Lower leg skin (tissue), 4 donors: Measurements from ENCODE around the gene C4orf50. TPM values are rescaled to one million over a fixed set of nuclear protein-coding genes. Genes with fewer than 3 reads are reported as not detected.
"Not testable (repeated sequence)": the region's sequence is repeated elsewhere in the genome, so short reads cannot be mapped to it uniquely, and the experiment has no call there.

Source experiments
- DNase-seq, 2 donors: peaks; one replicate each; pipeline ENCODE4 v3.0.0-alpha.2; 2019; ENCODE audit warnings: low spot score in 2 of 2
- H3K4me3 ChIP-seq: fragments of 200-600 bp; sonication (generic); 2 replicates; pipeline ENCODE4 v1.5.1; 2017; ENCODE audit warnings: mild to moderate bottlenecking, low read depth; ENCODE audit not compliant: poor library complexity, severe bottlenecking
- POLR2A ChIP-seq, 2 donors: fragments of 450-650 bp; IDR thresholded peaks; one replicate each; pipeline ENCODE4 v1.6.1; 2016 to 2017; ENCODE audit warnings: antibody characterized with exemption in 2 of 2, mild to moderate bottlenecking in 1 of 2, moderate library complexity in 1 of 2
- WGBS, 2 donors: methylation state at CpG; one replicate each; pipeline ENCODE4 v1.1.5; 2018; 5-methylcytosine and 5-hydroxymethylcytosine counted together
- intact Hi-C: fragments of 100-400 bp; cut with DNase I; formaldehyde crosslinking; loops from one replicate; pipeline ENCODE4 v1.15.0; 2023; ENCODE audit warnings: low total_unique reads
- total RNA-seq, 4 donors: library from RNA; depleted of rRNA; stranded (reverse); fragments of >200 nt; gene quantifications; one replicate each; pipeline ENCODE4 v1.1.0, GENCODE V29; 2016
- TF ChIP-seq, protein P1 (sequence below), 3 donors: fragments of 450-650 bp; IDR thresholded peaks; one replicate each; pipeline ENCODE4 v1.5.1; 2016; ENCODE audit warnings: antibody characterized with exemption in 3 of 3, mild to moderate bottlenecking in 3 of 3, moderate library complexity in 2 of 3

The C4orf50 gene
- total RNA-seq, 4 donors from 2014 or later = not detected

DNA sequence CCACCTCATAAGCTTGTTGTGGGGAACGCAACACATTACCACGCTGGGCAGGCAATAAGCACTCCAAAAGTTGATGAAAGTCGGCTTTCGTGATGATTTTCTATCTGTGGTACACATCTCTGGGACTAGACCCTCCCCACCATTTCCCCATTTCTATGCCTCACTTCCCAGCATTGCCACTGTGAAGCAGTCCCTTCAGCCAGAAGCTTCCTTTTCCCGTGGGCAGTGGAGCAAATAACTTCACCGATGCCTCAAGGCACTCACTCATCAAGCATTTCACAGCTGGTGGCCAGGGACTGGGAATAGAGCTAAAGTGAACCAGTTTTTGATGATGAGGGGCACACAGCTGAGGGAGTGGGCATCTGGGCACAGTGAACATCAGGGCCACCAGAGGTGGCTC is 18.9 kb downstream of the C4orf50 start:
- 79 to 80% methylated on average over 6 of the region's 6 CpGs for WGBS, 2 donors

DNA sequence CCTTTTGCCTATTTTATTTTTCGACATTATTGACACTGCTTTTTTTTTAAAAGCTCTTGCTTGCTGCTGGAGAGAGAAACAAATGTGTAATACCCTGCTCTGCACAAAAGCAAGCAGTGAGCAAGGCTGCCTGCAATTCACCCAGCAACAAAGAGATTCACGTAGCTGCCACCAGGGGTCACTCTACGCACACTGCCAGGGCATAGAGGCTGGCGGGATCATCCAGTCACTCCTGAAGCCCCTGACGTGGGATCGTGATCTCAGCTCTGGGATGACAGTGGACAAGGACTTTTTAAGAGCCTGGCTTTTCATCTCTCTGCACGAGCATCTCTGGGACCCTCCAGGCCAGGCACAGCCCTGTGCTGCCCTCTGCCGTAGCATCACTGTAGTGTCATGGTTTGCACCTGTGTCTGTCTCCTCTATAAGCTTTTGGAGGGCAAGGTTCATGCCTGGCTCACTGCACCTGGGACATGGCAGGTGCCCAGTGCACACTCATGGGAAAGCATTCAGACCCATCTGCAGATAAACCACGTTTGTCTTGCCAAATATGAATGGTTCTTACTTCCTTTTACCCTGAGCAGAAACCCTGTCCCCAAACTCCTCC is 19.8 kb downstream of the C4orf50 start:
- TF ChIP-seq, protein P1, sequence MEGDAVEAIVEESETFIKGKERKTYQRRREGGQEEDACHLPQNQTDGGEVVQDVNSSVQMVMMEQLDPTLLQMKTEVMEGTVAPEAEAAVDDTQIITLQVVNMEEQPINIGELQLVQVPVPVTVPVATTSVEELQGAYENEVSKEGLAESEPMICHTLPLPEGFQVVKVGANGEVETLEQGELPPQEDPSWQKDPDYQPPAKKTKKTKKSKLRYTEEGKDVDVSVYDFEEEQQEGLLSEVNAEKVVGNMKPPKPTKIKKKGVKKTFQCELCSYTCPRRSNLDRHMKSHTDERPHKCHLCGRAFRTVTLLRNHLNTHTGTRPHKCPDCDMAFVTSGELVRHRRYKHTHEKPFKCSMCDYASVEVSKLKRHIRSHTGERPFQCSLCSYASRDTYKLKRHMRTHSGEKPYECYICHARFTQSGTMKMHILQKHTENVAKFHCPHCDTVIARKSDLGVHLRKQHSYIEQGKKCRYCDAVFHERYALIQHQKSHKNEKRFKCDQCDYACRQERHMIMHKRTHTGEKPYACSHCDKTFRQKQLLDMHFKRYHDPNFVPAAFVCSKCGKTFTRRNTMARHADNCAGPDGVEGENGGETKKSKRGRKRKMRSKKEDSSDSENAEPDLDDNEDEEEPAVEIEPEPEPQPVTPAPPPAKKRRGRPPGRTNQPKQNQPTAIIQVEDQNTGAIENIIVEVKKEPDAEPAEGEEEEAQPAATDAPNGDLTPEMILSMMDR (IDR thresholded peaks at IDR 0.05) = no peak
- TF ChIP-seq POLR2A (IDR thresholded peaks at IDR 0.05) = no peak
- DNase-seq = peak in 1 of 2 donors; percentile 84
- H3K4me3 ChIP-seq = no peak overlapping the region
- 5 to 7% methylated on average over 9 of the region's 9 CpGs for WGBS, 2 donors
- intact Hi-C loops = loop anchor here (10.0 kb wide), 1 partner anchor 86 kb away; no protein-coding TSS in a partner anchor

More for the DNA sequence above, 18.9 kb downstream of the C4orf50 start:
- intact Hi-C loops = loop anchor here (10.0 kb wide), 1 partner anchor 85 kb away; no protein-coding TSS in a partner anchor
- DNase-seq = peak in 1 of 2 donors; percentile 50
- TF ChIP-seq, protein P1 (IDR thresholded peaks at IDR 0.05) = no peak
- no peak for TF ChIP-seq POLR2A (IDR thresholded peaks at IDR 0.05)
- H3K4me3 ChIP-seq = no peak overlapping the region

DNA sequence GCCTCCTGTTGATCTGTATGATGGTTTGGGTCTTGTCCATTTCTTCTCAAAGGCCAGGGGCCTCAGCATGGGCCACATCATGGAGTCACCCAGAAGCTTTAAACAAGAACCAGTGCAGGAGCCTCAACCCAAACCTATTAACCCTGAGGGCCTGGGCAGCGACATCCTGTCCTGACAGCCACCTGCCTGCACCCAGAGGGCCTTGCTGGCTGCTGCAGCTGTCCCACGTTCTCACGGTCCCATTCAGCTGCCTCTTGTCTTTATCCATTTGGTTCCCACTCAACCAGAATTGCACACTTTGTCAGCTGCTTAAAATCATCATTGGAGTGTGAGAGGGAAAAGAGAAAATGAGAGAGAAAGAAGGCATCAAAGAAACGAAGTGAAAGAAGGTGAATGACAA is 21.6 kb downstream of the C4orf50 start:
- H3K4me3 ChIP-seq = no peak overlapping the region
- intact Hi-C loops = loop anchor here (10.0 kb wide), 1 partner anchor 88 kb away; no protein-coding TSS in a partner anchor
- WGBS, 2 donors = 41 to 48% methylated on average over 4 of the region's 4 CpGs
- TF ChIP-seq POLR2A (IDR thresholded peaks at IDR 0.05) = no peak
- TF ChIP-seq, protein P1 (IDR thresholded peaks at IDR 0.05) = no peak
- DNase-seq = peak in 1 of 2 donors; percentile 54

DNA sequence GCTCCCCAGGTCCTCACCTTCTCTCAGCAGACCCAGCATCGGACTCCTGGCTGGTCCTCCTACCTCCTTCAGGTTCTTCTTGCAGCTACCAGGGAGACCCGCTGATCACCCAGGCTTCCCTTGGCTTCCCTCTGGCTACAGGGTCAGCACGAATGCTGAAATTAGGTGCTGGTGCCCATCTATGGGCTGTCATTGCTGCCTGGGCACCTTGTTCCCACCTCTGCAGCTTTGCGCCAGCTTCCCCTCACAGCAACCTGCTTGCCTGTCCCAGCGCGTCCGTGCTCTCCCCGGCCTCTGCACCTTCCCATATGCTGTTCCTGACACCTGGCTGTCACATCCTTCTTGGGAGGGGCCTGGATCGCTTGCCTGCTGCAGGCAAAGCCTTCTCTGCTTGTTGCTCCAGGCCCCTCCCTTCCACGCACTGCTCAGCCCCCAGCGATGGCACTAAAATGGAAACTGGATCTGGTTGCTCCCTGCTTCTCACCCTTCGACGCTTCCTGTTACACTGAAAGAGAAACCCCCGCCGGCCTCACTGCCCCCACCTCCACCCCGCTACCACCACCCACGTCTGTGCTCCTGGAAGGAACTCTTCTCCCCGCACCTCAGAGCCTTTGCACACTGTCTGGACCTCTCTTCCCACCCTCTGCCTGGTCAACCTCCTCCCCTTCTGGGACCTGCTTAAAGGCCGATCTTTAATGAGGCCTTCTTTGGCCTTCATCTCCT is 22.2 kb downstream of the C4orf50 start:
- intact Hi-C loops = loop anchor here (10.0 kb wide), 1 partner anchor 89 kb away; no protein-coding TSS in a partner anchor
- 43 to 52% methylated on average over 19 of the region's 19 CpGs for WGBS, 2 donors
- H3K4me3 ChIP-seq = no peak overlapping the region

DNA sequence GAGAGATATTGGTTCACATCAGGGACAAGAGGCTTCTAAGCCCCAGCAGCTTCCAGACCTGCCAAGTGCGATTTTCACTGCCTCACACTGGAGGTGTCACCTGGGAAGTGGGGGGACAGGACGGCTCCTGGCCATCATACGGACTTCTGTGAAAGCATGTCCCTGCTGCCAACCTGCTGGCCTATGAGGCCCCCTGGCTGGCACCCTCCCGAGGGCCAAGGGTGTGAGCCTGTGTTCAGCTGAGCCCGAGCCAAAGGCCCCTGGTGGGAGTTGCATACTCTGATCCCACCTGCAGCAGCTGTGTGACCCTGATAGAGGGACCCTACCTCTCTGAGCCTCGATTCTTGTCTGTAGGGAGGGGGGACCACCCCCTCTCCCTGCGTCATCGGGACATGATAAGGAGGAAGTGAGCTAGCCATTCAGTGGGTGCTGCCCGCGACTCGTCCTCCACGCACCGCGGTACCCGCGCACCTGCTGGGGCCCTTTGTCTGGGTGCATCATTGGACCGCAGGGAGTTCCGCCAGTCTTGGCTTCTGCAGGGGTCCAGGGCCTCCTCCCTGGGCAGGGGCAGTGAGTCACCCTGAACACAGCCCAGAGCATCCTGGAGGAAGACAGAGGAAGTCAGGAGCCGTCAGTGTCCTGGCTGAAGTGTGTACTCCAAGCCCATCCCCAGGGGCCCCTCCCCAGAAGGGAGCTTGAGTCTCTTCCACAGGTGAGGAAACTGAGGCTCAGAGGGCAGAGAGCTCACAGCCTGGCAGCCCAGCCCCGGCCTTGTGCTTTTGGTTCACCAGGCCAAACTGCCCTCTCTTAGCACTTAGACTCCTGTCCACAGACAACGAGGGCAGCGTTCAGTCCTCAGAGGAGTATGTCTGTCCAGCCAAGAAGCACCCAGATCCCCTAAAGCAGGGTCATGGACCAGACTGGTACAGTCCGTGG is 24.1 kb downstream of the C4orf50 start:
- 80 to 82% methylated on average over 13 to 23 of the region's 23 CpGs for WGBS, 2 donors
- intact Hi-C loops = loop anchor here (10.0 kb wide), 1 partner anchor 91 kb away; no protein-coding TSS in a partner anchor
- H3K4me3 ChIP-seq = no peak overlapping the region
- TF ChIP-seq, protein P1 (IDR thresholded peaks at IDR 0.05) = no peak
- TF ChIP-seq POLR2A (IDR thresholded peaks at IDR 0.05) = no peak
- peak in 1 of 2 donors; percentile 76 for DNase-seq

More for the DNA sequence above, 22.2 kb downstream of the C4orf50 start:
- TF ChIP-seq POLR2A (IDR thresholded peaks at IDR 0.05) = no peak
- TF ChIP-seq, protein P1 (IDR thresholded peaks at IDR 0.05) = no peak
- peak in 1 of 2 donors; percentile 65 for DNase-seq

DNA sequence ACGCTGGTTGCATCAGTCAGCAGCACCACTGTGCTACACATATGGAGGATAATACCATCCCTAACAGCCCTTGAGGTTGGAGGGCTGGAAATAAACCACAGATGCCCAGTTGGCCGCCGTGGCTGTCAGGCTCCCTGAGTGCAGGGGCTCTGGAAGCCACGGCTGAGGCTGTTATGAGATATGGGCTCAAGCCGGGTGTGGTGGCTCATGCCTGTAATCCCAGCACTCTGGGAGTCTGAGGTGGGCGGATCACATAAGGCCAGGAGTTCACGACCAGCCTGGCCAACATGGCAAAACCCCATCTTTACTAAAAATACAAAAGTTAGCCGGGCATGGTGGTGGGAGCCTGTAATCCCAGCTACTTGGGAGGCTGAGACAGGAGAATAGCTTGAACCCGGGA is 24.9 kb downstream of the C4orf50 start:
- 69 to 80% methylated on average over 7 to 9 of the region's 9 CpGs for WGBS, 2 donors
- intact Hi-C loops = loop anchor here (10.0 kb wide), 1 partner anchor 91 kb away; no protein-coding TSS in a partner anchor

More for the DNA sequence above, 24.9 kb downstream of the C4orf50 start:
- DNase-seq = peak in 1 of 2 donors; percentile 58
- H3K4me3 ChIP-seq = not testable (repeated sequence)
